ENCODE measurements around the gene ADAMTS17.
"Not testable (repeated sequence)": the region's sequence is repeated elsewhere in the genome, so short reads cannot be mapped to it uniquely, and the experiment has no call there.

ADAMTS17 gene

GRCh38 chr15:99926532-99926931, 415.2 kb downstream of the ADAMTS17 start:
- DNase-seq, result not testable (repeated sequence)

GRCh38 chr15:99925661-99926461, 415.9 kb downstream of the ADAMTS17 start:
- DNase-seq, result peak; percentile 76

- DNase-seq, result no peak
Observed at GRCh38 chr15:99923711-99924110, 418.1 kb downstream of the ADAMTS17 start.

Measured in activated CD4-positive, alpha-beta T cell treated with anti-CD3 and anti-CD28 coated beads for 48 hours (primary cell).